ENCODE data around the gene CCDC171.

- TF ChIP-seq CTCF (IDR thresholded peaks at IDR 0.05; ENCODE audit: poor library complexity) (no peak), EZH2 (IDR thresholded peaks at IDR 0.05; ENCODE audit: borderline replicate concordance) (no peak), EZH2phosphoT487 (IDR thresholded peaks at IDR 0.05; ENCODE audit: low read depth, severe bottlenecking, unreplicated experiment) (no peak)
Measured at GRCh38 chr9:15578714-15579113, 25.9 kb downstream of the CCDC171 start.

Data from hepatocyte (in vitro differentiated cells).